GM18870 (cell line): ENCODE data around the gene TRIM32.

ENCODE experiments used
- ATAC-seq: cut with Tn5 transposase; IDR thresholded peaks from one replicate; pipeline ENCODE4 v1.9.1; 2021; ENCODE audit warnings: moderate library complexity; ENCODE audit not compliant: unreplicated experiment

Gene TRIM32

GRCh38 chr9:116749772-116750171 is 62.7 kb downstream of the TRIM32 start:
- ATAC-seq, result no peak

GRCh38 chr9:116750510-116750909 is 63.4 kb downstream of the TRIM32 start:
- no peak for ATAC-seq
